ENCODE results near the gene POLG2.
A peak's percentile ranks its signal among the peaks of the same experiment; 100 is the strongest.
"Not testable (repeated sequence)": the region's sequence is repeated elsewhere in the genome, so short reads cannot be mapped to it uniquely, and the experiment has no call there.

Gene POLG2

DNA sequence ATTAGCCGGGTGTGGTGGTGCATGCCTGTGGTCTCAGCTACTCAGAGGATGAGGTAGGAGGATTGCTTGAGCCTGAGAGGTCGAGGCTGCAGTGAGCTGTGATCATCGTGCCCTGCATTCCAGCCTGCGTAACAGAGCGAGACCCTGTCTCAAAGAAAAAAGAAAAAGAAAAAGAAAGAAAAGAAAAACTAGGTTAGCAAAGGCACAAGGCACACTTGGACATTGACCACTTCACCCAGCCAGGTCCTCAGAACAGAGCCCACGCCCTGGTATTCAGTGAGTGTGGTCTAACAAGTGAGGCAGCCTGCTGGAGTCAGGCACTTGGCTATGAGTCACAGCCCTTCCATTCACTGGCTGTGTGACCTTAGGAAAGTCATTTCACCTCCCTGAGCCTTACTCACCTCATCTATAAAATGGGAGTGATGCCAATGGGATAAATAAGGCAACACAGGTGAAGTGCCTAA lies 37.5 kb downstream of the POLG2 start:
- ATAC-seq (replicated peaks) (no peak), DNase-seq (no peak)
- Mint-ChIP-seq H3K36me3 (ENCODE audit: insufficient read depth) (no peaks in the 10 kb centered on the region), H3K27ac (peak overlapping the region in 1 of 2 donors; percentile 51), H3K27me3 (peaks cover 0 to 9% of the 10 kb centered on the region in 2 donors), H3K4me1 (ENCODE audit: low read depth in 2 of 2) (peaks cover 2 to 7% of the 10 kb centered on the region in 2 donors), H3K9me3 (no peaks in the 10 kb centered on the region), H3K4me3 (no peak overlapping the region)

DNA sequence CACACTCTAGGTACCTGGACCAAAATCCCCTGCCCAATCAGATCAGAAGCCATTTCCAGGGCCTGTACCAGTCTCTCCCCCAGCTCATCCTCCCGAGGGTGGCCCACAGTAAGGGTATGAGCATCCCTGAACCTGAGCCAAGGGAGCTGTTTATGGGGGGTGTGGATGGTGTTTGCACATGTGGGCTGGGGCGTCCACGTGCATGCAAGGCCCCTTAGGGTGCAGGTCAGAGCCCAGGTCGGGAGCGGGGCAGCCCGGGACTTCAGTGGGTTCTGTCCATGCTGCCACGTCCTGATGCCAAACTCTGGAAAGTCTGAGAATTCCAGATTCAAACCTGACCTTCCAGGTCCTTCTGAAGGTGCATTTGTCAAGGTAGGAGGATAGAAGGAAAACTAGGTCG lies 38.1 kb downstream of the POLG2 start:
- H3K27ac Mint-ChIP-seq: peak overlapping the region; percentile 51 to 84
- peaks cover 2 to 7% of the 10 kb centered on the region in 2 donors for H3K4me1 Mint-ChIP-seq (ENCODE audit: low read depth in 2 of 2)
- peaks cover 0 to 9% of the 10 kb centered on the region in 2 donors for H3K27me3 Mint-ChIP-seq
- no peak for DNase-seq
- no peak for ATAC-seq (replicated peaks)
- no peaks in the 10 kb centered on the region for H3K9me3 Mint-ChIP-seq
- no peak overlapping the region for H3K4me3 Mint-ChIP-seq
- no peaks in the 10 kb centered on the region for H3K36me3 Mint-ChIP-seq (ENCODE audit: insufficient read depth)

DNA sequence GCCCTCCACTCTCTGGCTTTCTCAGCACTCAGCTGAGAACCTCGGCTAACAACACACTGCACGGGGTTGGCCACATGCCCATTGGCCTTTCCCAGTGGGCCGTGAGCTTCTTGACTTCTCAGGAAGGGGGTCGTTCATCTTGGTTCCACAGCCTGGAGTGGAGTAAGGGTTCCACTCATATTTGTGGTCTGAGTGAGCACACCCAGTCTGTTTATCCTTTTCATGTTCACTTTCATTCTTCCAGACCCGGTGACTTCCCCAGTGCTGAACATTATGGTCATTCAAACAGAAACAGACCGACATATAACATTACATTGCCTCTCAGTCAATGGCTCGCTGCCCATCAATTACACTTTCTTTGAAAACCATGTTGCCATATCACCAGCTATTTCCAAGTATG lies 39.7 kb downstream of the POLG2 start:
- H3K27ac Mint-ChIP-seq: peak overlapping the region; percentile 41 to 53
- no peaks in the 10 kb centered on the region for H3K9me3 Mint-ChIP-seq
- peaks cover 2 to 7% of the 10 kb centered on the region in 2 donors for H3K4me1 Mint-ChIP-seq (ENCODE audit: low read depth in 2 of 2)
- ATAC-seq (replicated peaks) (no peak), DNase-seq (no peak)
- no peaks in the 10 kb centered on the region for H3K36me3 Mint-ChIP-seq (ENCODE audit: insufficient read depth)
- no peak overlapping the region for H3K4me3 Mint-ChIP-seq
- H3K27me3 Mint-ChIP-seq: peaks cover 0 to 9% of the 10 kb centered on the region in 2 donors

DNA sequence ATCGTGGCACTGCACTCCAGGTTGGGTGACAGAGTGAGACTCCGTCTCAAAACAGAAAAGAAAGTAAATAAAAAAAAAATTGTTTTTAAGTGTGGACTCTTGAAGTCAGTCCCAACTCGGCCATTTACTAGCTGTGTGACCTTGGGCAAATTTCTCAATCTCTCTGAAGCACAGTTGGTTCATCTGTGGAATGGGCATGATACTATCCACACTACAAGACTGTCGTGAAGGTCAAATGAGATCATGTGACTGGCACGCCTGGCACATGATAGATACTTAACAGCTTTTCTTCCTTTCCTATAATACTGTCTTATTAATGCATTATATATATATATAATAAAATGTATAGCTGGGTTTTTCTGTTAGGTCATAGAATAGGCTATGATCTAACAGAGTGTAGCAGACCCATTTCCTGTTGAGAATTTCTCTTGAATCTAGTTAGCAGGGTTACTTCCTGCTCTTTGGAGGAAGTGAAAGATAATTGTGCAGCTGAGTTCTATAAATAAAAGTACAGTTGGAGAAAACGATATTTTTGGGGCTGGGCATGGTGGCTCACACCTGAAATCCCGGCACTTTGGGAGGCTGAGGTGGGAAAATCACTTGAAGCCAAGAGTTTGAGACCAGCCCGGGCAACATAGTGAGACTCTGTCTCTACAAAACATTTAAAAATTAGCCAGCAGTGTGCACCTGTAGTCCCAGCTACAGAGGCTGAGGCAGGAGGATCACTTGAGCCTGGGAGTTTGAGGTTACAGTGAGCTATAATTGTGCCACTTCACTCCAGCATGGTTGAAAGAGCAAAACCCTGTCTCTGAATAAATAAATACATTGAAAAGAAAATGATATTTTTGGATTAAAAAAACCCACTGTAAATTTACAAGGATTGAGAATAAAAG lies 40.6 kb downstream of the POLG2 start:
- Mint-ChIP-seq H3K4me1 (ENCODE audit: low read depth in 2 of 2) (peaks cover 2 to 7% of the 10 kb centered on the region in 2 donors), H3K4me3 (peak overlapping the region in 1 of 2 donors; percentile 17)

DNA sequence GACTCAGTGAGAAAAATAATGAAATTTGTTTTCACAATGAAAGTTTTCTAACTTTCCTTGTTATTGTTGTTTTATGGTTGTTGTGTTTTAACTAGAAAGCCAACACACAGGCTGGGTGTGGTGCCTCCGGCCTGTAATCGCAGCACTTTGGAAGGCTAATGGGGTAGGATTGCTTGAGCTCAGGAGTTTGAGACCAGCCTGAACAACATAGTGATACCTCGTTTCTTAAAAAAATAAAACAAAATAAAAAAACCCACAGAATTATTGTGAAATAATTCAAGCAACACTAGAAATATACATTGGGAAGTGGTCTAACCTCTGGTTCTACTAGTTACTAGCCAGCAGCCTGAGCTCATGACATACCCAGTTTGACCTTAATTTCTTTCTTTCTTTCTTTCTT lies 47.3 kb downstream of the POLG2 start:
- H3K9me3 Mint-ChIP-seq: no peaks in the 10 kb centered on the region
- peaks cover 0 to 4% of the 10 kb centered on the region in 2 donors for H3K4me1 Mint-ChIP-seq (ENCODE audit: low read depth in 2 of 2)
- no peak overlapping the region for H3K27ac Mint-ChIP-seq
- H3K4me3 Mint-ChIP-seq: no peak overlapping the region
- DNase-seq (no peak), ATAC-seq (replicated peaks) (no peak)
- H3K36me3 Mint-ChIP-seq (ENCODE audit: insufficient read depth): peaks cover 4% of the 10 kb centered on the region
- H3K27me3 Mint-ChIP-seq: no peaks in the 10 kb centered on the region

More for the DNA sequence above, 40.6 kb downstream of the POLG2 start:
- Mint-ChIP-seq H3K9me3 (no peaks in the 10 kb centered on the region), H3K27ac (peak overlapping the region; percentile 53 to 91), H3K36me3 (ENCODE audit: insufficient read depth) (no peaks in the 10 kb centered on the region), H3K27me3 (peaks cover 0 to under 1% of the 10 kb centered on the region in 2 donors)
- peak; percentile 52 for ATAC-seq (replicated peaks)
- DNase-seq: no peak

DNA sequence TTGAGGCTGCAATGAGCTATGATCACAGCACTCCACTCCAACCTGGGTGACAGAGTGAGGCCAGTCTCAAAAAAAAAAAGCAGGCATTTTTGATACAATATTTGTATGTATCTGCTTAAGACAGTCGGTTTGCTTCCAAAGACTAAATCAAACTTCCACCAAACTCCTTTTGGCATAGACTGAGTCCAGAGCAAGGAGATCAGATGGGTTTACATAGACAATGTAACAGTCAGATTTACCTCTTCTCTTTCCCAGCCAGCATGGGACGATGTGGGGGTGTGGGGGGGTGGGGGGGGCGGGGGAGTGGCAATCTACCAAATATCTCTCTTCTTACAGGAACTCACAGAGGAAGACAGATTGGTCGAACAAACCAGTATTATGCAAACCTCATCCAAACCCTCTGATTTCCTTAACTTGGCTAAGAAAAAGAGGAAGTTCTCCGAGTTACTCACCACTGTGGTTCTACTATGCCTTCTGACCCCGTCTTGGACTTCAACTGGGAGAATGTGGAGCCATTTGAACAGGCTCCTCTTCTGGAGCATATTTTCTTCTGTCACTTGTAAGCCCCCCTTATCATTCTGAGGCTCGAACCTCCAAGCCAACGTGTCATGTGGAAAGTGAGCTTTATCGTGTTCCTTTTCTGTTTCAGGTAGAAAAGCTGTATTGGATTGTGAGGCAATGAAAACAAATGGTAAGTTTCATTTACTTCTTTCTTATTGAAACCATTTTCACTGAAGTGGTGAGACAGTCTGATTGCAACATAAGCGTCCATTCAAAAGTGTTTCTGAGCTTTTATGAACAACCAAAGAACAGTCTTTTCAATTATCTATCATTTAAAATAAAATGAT lies 48.0 kb downstream of the POLG2 start, which contains the start of gene MILR1:
MILR1 (plus strand) TSS at position 451 of the 848 bp plus-strand sequence; CDS start at position 505, 54 bp downstream.
- no peak for DNase-seq
- peak within 1 kb of the TSS in 1 of 2 donors; percentile 71 for H3K27ac Mint-ChIP-seq

DNA sequence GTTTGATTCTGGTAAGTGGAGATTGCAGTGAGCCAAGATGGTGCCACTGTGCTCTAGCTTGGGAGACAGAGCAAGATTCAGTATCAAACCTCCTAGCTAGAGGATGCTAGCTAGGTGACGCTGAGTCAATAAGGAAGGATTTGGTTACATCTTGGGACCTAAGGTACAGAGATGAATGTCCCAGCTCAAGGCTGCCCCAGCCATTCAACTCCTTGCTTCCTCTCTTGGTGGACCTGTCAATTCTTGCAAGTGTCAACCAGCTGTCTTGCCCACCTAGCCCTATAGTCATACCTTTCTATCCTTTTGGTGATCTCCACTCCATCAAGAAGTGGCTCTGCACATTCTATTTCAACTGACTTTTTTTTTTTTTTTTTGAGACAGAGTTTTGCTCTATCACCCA lies 49.3 kb downstream of the POLG2 start:
- no peak overlapping the region for H3K27ac Mint-ChIP-seq
- H3K36me3 Mint-ChIP-seq (ENCODE audit: insufficient read depth): peaks cover 4% of the 10 kb centered on the region
- no peaks in the 10 kb centered on the region for H3K9me3 Mint-ChIP-seq
- DNase-seq (no peak), ATAC-seq (replicated peaks) (no peak)
- no peak overlapping the region for H3K4me3 Mint-ChIP-seq
- peaks cover 2 to 6% of the 10 kb centered on the region in 2 donors for H3K4me1 Mint-ChIP-seq (ENCODE audit: low read depth in 2 of 2)
- no peaks in the 10 kb centered on the region for H3K27me3 Mint-ChIP-seq

More for the DNA sequence above, 48.0 kb downstream of the POLG2 start, which contains the start of gene MILR1:
- Mint-ChIP-seq H3K4me3 (peak within 1 kb of the TSS in 1 of 2 donors; percentile 27), H3K4me1 (ENCODE audit: low read depth in 2 of 2) (peaks cover 0 to 4% of the 10 kb centered on the region in 2 donors), H3K27me3 (no peaks in the 10 kb centered on the region), H3K9me3 (no peaks in the 10 kb centered on the region), H3K36me3 (ENCODE audit: insufficient read depth) (peaks cover 4% of the 10 kb centered on the region)
- peak; percentile 60 for ATAC-seq (replicated peaks)

DNA sequence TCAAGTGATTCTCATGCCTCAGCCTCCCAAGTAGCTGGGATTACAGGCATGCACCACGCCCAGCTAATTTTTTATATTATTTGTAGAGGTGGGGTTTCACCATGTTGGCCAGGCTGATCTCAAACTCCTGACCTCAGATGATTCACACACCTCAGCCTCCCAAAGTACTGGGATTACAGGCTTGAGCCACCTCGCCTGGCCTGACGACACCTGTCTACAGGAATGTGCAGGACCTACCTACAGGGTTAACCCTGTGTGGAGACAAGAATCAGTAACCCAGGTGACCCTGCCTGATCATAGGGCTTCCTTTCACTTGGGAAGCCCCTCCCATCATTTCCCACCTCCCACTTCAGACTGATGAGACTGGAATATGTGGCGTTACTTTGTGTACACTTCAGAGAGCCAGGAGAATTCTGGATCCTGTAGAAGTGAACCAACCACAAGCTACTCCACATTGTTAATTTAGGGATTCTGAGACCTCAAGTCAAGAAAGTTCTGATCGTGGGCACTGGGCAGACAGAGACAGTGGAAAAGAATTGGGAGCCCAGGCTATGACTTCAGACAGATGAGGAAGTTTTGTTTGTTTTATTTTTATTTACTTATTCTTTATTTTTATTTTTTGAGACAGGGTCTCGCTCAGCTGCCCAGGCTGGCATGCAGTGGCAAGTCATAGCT lies 53.6 kb downstream of the POLG2 start:
- Mint-ChIP-seq H3K27me3 (no peaks in the 10 kb centered on the region), H3K27ac (peak overlapping the region in 1 of 2 donors; percentile 87), H3K4me1 (ENCODE audit: low read depth in 2 of 2) (peaks cover 8% of the 10 kb centered on the region in 2 donors), H3K9me3 (peaks cover 6 to 8% of the 10 kb centered on the region in 2 donors), H3K36me3 (ENCODE audit: insufficient read depth) (no peaks in the 10 kb centered on the region), H3K4me3 (no peak overlapping the region)
- DNase-seq (no peak), ATAC-seq (replicated peaks) (no peak)

DNA sequence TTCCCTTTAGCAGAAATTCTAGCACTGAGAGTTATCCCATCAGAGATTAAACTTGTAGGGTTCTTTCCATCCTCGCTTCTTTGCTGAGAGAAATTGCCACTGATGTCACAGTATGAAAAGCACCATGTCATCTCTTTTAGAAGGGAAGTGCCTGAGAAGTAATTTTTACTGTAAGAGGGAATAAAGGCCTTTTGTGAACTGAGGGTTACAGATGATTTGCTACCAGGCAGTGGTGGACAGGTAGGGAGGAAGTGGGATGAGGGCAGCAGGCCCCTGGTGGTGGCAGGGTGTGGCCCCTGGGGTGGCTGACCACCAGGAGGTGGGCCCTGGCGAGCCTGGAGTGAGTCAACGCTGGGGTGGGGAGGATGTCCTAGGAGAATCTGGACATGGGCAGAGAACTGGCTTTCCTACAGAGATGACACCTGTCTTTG lies 54.3 kb downstream of the POLG2 start:
- Mint-ChIP-seq H3K36me3 (ENCODE audit: insufficient read depth) (no peaks in the 10 kb centered on the region), H3K4me1 (ENCODE audit: low read depth in 2 of 2) (peaks cover 8% of the 10 kb centered on the region in 2 donors), H3K27me3 (no peaks in the 10 kb centered on the region), H3K4me3 (peak overlapping the region; percentile 42 to 74), H3K27ac (peak overlapping the region in 1 of 2 donors; percentile 87), H3K9me3 (peaks cover 8% of the 10 kb centered on the region in 2 donors)
- DNase-seq: no peak
- peak; percentile 49 for ATAC-seq (replicated peaks)

DNA sequence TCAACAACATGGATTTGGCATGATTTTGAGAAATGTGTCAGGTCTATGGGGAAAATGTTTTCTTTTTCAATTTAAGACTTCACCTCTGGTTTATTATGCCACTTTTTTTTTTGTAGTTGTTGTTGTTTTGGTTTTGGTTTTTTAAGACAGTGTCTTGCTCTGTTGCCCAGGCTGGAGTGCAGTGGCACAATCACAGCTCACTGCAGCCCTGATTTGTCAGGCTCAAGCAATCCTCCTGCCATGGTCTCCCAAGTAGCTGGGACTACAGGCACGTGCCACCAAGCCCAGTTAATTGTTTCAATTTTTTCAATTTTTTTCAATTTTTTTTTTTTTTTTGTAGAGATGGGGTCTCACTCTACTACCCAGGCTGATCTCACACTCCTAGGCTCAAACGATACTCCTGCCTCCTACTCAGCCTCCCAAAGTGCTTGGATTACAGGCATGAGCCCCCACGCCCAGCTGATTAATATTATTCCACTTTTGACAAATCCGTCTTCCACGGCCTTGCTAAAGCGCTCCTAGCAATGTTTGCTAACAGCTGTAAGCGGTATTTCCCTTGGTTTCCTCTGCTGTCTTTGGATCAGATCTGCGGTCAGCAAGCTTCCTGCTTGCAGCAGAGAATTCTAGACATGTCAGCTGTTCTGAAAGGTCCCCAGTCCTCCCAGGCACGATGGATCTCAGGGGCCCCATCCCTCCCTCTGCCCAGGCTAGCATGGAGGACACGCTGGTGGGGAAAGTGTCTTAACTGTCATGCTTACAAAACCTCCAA lies 54.9 kb downstream of the POLG2 start:
- H3K4me3 Mint-ChIP-seq: peak overlapping the region; percentile 42 to 74
- peaks cover 8% of the 10 kb centered on the region in 2 donors for H3K9me3 Mint-ChIP-seq
- ATAC-seq (replicated peaks) (peak; percentile 80), DNase-seq (no peak)
- H3K36me3 Mint-ChIP-seq (ENCODE audit: insufficient read depth): no peaks in the 10 kb centered on the region
- H3K27me3 Mint-ChIP-seq: no peaks in the 10 kb centered on the region
- peaks cover 8% of the 10 kb centered on the region in 2 donors for H3K4me1 Mint-ChIP-seq (ENCODE audit: low read depth in 2 of 2)
- H3K27ac Mint-ChIP-seq: peak overlapping the region in 1 of 2 donors; percentile 87

DNA sequence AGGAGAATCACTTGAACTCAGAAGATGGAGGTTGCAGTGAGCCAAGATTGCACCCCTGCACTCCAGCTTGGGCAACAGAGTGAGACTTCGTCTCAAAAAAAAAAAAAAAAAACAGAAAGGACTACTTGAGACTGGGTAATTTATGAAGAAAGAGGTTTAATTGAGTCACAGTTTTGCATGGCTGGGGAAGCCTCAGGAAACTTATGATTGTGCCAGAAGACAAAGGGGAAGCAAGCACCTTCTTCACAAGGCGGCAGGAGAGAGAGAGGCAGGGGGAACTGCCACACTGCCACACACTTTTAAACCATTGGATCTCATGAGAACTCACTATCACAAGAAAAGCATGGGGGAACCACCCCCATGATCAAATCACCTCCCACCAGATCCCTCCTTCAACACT lies 56.9 kb downstream of the POLG2 start:
- H3K4me3 Mint-ChIP-seq: no peak overlapping the region
- no peak for DNase-seq
- H3K9me3 Mint-ChIP-seq: peaks cover 8% of the 10 kb centered on the region in 2 donors
- ATAC-seq (replicated peaks): no peak
- no peaks in the 10 kb centered on the region for H3K27me3 Mint-ChIP-seq
- H3K4me1 Mint-ChIP-seq (ENCODE audit: low read depth in 2 of 2): peaks cover 8% of the 10 kb centered on the region in 2 donors
- no peaks in the 10 kb centered on the region for H3K36me3 Mint-ChIP-seq (ENCODE audit: insufficient read depth)
- H3K27ac Mint-ChIP-seq: no peak overlapping the region

DNA sequence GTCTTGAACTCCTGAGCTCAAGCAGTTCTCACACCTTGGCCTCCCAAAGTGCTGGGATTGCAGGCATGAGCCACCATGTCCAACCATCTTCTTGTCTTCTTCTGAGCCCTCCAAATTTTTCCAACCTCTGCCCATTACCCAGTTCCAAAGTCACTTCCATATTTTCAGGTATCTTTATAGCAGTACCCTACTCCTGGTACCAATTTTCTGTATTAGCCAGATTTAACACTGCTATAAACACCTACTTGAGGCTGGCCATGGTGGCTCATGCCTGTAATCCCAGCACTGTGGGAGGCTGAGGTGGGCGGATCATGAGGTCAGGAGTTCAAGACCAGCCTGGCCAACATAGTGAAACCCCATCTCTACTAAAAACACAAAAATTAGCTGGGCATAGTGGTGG lies 57.3 kb downstream of the POLG2 start:
- H3K4me3 Mint-ChIP-seq; H3K27me3 Mint-ChIP-seq; H3K36me3 Mint-ChIP-seq (ENCODE audit: insufficient read depth); H3K27ac Mint-ChIP-seq; ATAC-seq (replicated peaks); DNase-seq; H3K9me3 Mint-ChIP-seq; H3K4me1 Mint-ChIP-seq (ENCODE audit: low read depth in 2 of 2): not testable (repeated sequence)

Data from effector memory CD8-positive, alpha-beta T cell (primary cell).